T-helper 17 cell (primary cell): Measurements from ENCODE around the gene B3GNT9. TPM values are rescaled to one million over a fixed set of nuclear protein-coding genes. Genes with fewer than 3 reads are reported as not detected.

ENCODE experiments used
- ATAC-seq: fragments of 150-1000 bp; cut with Tn5 transposase; 2 replicates; pipeline ENCODE4 v1.10.0; 2021; ENCODE audit warnings: mild to moderate bottlenecking, moderate library complexity
- DNase-seq, 3 donors: peaks; one replicate each; pipeline versions ENCODE4 v3.0.0 to v3.0.0-alpha.2; 2020 to 2021
- H3K9me3 ChIP-seq: one replicate; pipeline ENCODE4 v1.7.0; 2013; ENCODE audit warnings: low read length, mild to moderate bottlenecking; ENCODE audit not compliant: control insufficient read depth, poor library complexity, severe bottlenecking
- H3K27ac Mint-ChIP-seq: one replicate; pipeline ENCODE4 v1.8.0; 2022; ENCODE audit warnings: mild to moderate bottlenecking, moderate library complexity, mixed read lengths
- H3K27me3 Mint-ChIP-seq: one replicate; pipeline ENCODE4 v1.8.0; 2022; ENCODE audit warnings: mixed read lengths
- H3K36me3 Mint-ChIP-seq: one replicate; pipeline ENCODE4 v1.8.0; 2022; ENCODE audit warnings: low read depth, mixed read lengths
- H3K4me1 Mint-ChIP-seq: one replicate; pipeline ENCODE4 v1.8.0; 2022; ENCODE audit warnings: mild to moderate bottlenecking, mixed read lengths
- H3K4me3 Mint-ChIP-seq: one replicate; pipeline ENCODE4 v1.8.0; 2022; ENCODE audit warnings: mild to moderate bottlenecking, moderate library complexity, mixed read lengths
- total RNA-seq, 4 donors: library from RNA in 2 of 4; stranded (reverse) in 2 of 4; gene quantifications; one replicate each; pipeline ENCODE4 v1.2.3 and lab custom pipeline; 2022 to 2026

The B3GNT9 gene
- total RNA-seq, 2 donors from 2014 or later, result 7.0 to 8.1 TPM

DNA sequence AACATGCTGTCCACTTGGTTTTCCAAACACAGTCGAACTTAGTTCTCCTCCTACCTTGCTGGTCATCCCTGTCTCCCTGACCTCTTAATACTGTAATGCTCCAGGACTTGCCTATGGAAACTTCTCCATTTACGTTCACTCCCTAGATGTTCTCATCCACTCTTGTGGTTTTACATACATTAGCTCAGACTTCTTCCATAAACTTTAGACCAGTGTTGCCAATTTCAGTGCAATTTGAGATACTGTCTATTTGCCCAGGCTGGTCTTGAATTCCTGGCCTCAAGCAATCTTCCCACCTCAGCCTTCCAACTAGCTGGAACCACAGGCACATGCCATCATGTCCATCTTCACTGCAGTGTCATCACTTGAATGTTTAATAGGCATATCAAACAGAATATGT is 31.5 kb upstream of the B3GNT9 start:
- no peak for DNase-seq
- H3K36me3 Mint-ChIP-seq, result no peaks in the 10 kb centered on the region

DNA sequence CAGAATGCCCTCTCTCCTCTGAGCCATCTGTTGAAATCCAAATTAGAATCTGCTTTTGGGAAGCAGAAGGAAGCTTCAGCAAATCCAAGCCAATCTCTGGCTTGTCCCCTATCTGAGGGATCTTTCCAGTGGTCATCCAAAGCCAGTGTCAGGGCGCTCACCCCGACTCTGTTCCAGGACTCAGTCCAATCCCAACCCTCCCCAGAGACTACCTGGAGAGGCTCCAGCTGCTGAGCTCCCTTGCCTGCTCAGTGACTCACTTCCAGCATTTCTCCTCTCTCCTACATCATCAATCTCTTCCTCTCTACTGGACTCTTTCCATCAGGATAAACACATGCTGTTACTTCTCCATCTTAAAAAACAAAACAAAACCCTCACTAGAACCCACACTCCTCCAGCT is 30.5 kb upstream of the B3GNT9 start:
- no peak for DNase-seq
- H3K27ac Mint-ChIP-seq, result no peak overlapping the region
- peaks cover 22% of the 10 kb centered on the region for H3K27me3 Mint-ChIP-seq

More for the DNA sequence above, 31.5 kb upstream of the B3GNT9 start:
- Mint-ChIP-seq H3K27ac (no peak overlapping the region), H3K4me3 (no peak overlapping the region), H3K27me3 (peaks cover 16% of the 10 kb centered on the region), H3K4me1 (peaks cover 20% of the 10 kb centered on the region)
- ATAC-seq, result no peak
- no peaks in the 10 kb centered on the region for H3K9me3 ChIP-seq

DNA sequence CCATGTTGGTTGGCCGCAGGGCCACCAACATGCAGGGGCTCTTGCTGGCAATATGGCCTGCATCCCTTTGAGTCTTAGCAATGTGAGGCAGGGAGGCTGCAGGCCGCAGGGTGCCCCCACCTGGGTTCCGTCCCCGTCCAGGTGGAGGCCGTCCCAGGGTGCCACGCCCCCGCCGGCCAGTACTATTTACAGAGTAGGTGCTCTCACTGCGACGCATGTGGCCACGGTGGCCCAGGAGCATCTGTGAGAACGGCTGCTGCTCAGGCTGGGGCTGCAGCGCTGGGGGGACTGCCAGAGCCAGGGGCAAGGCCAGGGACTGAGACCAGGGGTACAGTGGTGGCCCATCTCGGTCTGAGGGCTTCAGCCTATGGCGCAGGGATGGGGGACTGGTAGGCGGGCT is 29.4 kb upstream of the B3GNT9 start:
- no peak for DNase-seq
- Mint-ChIP-seq H3K27ac (no peak overlapping the region), H3K27me3 (peaks cover 16% of the 10 kb centered on the region), H3K4me1 (peaks cover 17% of the 10 kb centered on the region), H3K36me3 (no peaks in the 10 kb centered on the region), H3K4me3 (no peak overlapping the region)
- no peak for ATAC-seq
- H3K9me3 ChIP-seq, result no peaks in the 10 kb centered on the region

More for the DNA sequence above, 30.5 kb upstream of the B3GNT9 start:
- ATAC-seq, result no peak
- Mint-ChIP-seq H3K4me3 (no peak overlapping the region), H3K4me1 (peaks cover 23% of the 10 kb centered on the region), H3K36me3 (no peaks in the 10 kb centered on the region)
- no peaks in the 10 kb centered on the region for H3K9me3 ChIP-seq

DNA sequence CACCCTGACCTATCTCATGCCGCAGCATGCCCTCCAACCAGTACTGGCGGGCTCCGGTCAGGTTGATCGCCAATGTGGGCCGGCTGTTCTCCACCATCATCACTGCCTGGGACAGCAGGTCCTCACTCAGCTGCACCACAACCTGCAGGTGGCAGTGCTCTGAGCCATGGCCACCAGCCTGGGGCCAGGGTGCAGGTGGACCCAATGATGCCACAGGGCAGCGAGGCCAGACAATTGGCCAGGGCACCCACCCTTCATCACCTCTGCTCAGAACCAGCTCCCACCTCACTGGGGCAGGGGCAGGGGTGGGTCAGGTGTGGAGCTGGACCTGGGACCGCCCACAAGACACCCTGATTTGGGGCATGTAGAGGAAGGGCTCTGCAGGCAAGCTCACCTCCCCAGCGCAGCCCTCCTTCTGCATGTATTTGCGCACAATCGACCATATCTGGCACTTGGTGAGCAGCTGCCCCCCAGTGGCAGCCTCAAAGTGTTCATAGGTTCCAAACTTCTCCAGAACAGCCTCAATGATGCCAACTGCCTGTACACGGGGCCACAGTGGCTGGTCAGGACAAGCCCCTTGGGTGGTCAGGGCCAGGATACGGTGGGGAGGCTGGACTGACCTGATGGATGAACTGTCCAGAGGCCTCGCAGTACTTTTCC is 28.8 kb upstream of the B3GNT9 start:
- no peaks in the 10 kb centered on the region for H3K9me3 ChIP-seq
- Mint-ChIP-seq H3K4me1 (peaks cover 14% of the 10 kb centered on the region), H3K4me3 (no peak overlapping the region), H3K27ac (no peak overlapping the region), H3K27me3 (peaks cover 16% of the 10 kb centered on the region), H3K36me3 (no peaks in the 10 kb centered on the region)
- ATAC-seq (no peak), DNase-seq (no peak)

DNA sequence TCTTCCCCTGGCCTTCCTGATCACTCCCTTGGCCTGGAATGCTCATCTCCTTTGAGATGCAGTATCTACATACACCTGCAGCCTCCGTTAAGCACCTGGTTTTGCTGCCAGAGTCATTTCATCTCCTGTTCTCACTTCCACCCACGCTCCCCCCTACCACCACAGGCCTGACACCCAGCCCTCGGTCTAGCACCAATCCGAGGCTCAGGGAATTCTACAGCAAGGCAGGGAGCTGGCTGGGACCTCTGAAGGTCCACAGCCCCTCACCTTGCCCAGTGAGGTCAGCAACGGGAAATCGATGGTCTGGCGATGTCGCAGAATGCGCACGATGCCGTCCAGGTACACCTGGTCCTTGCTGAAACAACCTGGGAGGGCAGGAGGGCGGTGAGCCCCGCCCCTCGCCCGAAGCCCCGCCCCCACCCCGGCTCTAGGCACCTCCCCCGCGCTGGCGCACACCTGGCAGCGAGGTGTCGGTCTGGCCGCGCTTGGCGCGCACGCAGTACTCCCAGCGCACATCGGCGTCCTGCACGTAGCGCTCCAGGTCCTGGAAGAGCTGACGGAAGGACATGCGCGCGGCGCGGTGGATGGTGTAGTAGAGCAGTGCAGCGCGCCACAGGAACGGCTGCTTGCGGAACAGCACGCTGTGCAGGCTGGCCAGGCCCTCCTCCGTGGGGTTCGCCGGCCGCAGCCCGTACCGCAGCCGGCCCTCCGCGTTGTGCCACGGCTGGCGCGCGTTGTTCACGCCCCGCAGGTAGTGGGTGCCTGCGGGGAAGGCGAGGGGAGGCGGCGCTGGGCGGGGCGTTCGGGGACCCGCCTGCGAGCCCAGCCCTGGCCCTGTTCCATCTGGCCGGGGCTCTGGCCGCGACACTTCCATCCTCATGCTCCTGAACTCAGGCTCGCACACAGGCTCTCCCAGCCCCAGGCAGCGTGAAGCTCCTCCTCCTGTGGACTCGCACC is 27.2 kb upstream of the B3GNT9 start:
- Mint-ChIP-seq H3K4me1 (peaks cover 26% of the 10 kb centered on the region), H3K27me3 (peaks cover 16% of the 10 kb centered on the region), H3K4me3 (peak overlapping the region; percentile 81), H3K36me3 (no peaks in the 10 kb centered on the region), H3K27ac (no peak overlapping the region)
- peak; percentile 72 for ATAC-seq
- no peaks in the 10 kb centered on the region for H3K9me3 ChIP-seq
- DNase-seq, result peak; percentile 41 to 64 (median 51)

DNA sequence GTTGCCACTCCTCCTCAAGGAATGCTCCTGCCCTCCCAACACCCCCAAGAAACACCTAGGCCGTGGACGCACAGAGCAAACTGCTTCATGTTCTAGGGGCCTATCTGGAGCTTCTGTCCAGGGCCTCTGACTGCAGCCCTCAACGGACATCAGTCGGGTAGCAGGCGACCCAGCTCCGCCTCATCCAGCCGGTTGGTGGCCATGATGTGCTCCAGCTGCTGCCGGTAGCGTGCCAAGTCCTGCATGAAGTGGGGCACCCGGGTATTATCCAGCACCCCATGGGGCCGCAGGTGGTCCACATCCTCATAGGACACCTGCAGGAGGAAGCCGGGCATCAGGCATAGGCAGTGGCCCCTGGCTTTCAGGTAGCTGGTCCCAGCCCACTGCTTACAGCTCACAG is 25.9 kb upstream of the B3GNT9 start:
- Mint-ChIP-seq H3K4me1 (peaks cover 30% of the 10 kb centered on the region), H3K27ac (no peak overlapping the region), H3K4me3 (peak overlapping the region; percentile 81), H3K36me3 (no peaks in the 10 kb centered on the region), H3K27me3 (peaks cover 18% of the 10 kb centered on the region)
- no peaks in the 10 kb centered on the region for H3K9me3 ChIP-seq
- ATAC-seq, result no peak
- no peak for DNase-seq

DNA sequence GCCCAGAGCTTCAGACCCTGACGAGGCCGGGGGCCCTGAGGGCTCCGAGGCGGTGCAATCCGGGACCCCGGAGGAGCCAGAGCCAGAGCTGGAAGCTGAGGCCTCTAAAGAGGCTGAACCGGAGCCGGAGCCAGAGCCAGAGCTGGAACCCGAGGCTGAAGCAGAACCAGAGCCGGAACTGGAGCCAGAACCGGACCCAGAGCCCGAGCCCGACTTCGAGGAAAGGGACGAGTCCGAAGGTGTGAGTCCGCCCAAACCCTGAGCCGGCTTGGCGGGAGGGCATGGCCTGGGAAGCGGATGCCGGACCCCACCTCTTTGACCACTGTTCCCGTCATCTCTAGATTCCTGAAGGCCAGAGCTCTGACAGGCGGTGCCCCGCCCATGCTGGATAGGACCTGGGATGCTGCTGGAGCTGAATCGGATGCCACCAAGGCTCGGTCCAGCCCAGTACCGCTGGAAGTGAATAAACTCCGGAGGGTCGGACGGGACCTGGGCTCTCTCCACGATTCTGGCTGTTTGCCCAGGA is 24.0 kb upstream of the B3GNT9 start:
- no peak for ATAC-seq
- Mint-ChIP-seq H3K4me1 (peaks cover 42% of the 10 kb centered on the region), H3K36me3 (no peaks in the 10 kb centered on the region), H3K27me3 (peaks cover 26% of the 10 kb centered on the region), H3K4me3 (peak overlapping the region; percentile 95), H3K27ac (no peak overlapping the region)
- no peak for DNase-seq
- no peaks in the 10 kb centered on the region for H3K9me3 ChIP-seq

DNA sequence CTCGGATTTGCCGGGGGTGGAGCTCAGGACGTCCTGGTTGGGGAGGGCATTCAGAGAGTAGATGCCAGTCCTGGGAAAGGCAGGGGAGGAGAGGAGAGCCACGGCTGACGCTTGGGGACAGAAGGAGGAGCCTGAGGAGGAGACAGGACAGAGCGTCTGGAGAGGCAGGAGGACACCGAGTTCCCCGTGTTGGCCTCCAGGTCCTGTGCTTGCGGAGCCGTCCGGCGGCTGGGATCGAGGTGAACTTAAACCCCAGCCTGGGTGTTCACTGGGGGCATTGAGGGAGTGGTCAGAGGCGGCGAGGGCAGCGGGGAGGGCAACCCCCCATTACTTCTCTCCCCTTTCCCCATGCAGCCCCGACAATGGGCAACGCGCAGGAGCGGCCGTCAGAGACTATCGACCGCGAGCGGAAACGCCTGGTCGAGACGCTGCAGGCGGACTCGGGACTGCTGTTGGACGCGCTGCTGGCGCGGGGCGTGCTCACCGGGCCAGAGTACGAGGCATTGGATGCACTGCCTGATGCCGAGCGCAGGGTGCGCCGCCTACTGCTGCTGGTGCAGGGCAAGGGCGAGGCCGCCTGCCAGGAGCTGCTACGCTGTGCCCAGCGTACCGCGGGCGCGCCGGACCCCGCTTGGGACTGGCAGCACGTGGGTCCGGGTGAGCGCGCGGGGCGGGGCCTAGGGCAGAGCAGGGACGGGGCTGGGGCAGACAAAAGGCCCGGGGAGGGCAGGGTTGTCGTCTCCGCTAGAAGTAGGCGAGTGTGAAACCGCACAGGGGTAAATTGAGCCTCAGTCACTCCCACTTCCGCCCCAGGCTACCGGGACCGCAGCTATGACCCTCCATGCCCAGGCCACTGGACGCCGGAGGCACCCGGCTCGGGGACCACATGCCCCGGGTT is 23.3 kb upstream of the B3GNT9 start:
- Mint-ChIP-seq H3K4me1 (peaks cover 44% of the 10 kb centered on the region), H3K27me3 (peaks cover 25% of the 10 kb centered on the region), H3K27ac (peak overlapping the region; percentile 80), H3K36me3 (no peaks in the 10 kb centered on the region), H3K4me3 (peak overlapping the region; percentile 95)
- H3K9me3 ChIP-seq, result no peaks in the 10 kb centered on the region
- DNase-seq (peak; percentile 45 to 56 (median 53)), ATAC-seq (peak; percentile 81)

DNA sequence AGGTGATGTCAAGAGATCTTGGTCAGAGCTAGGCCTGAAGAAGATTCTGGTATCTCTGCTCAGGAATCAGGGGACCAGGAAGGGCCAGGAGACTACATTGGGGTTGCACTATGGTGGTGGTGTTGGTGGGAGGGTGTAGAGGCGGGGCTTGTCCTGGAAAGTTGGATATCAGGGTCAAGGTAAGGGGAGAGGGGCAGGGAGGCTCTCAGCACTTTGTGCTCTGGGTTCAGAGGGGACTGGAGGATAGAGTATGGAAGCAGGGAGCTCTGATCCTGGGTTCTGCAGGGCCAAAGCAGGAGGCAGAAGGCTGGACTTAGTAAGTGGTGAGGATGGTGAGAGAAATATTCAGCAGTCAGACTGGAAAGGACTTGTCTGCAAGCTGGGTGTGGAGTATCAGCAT is 22.5 kb upstream of the B3GNT9 start:
- Mint-ChIP-seq H3K4me3 (peak overlapping the region; percentile 95), H3K36me3 (peaks cover under 1% of the 10 kb centered on the region), H3K27ac (peak overlapping the region; percentile 80), H3K4me1 (peaks cover 38% of the 10 kb centered on the region), H3K27me3 (peaks cover 22% of the 10 kb centered on the region)
- ATAC-seq (no peak), DNase-seq (no peak)
- no peaks in the 10 kb centered on the region for H3K9me3 ChIP-seq

DNA sequence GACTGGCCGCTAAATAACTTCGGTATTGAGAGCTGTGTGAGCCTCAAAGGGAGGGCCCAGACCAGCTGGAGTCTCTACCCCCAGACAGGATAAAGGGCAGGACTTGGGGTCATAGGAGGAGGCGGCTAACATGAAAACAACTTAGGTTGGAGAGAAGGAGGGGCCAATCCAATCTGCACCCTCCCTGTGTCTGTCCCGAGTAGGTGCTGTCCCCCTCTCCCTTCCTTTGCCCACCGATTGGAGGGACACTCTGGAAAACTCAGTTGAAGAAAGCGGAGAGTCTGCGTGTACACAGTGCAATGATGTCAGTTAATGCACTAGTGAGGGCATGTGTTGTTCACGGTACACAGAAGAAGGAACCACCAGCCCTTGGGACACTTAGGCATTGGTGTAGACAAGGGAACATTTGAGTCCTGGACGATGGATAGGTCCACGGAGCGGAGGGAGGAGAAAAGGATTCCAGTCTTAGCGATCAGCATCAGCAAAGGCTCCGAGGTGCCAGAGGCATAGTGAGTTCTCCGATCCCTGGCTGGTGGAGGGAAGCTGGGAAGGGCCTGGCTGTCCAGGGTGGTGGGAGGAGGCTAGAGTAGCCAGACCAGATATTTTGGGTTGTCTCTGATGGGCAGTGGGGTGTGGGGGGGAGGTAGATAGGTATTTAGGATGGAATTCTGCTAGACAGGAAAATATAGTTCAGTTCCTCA is 20.3 kb upstream of the B3GNT9 start:
- peak overlapping the region; percentile 41 for H3K27ac Mint-ChIP-seq
- H3K4me1 Mint-ChIP-seq, result peaks cover 30% of the 10 kb centered on the region
- no peaks in the 10 kb centered on the region for H3K9me3 ChIP-seq
- peaks cover 2% of the 10 kb centered on the region for H3K36me3 Mint-ChIP-seq
- peak overlapping the region; percentile 89 for H3K4me3 Mint-ChIP-seq
- peaks cover 23% of the 10 kb centered on the region for H3K27me3 Mint-ChIP-seq
- ATAC-seq (no peak), DNase-seq (no peak)

DNA sequence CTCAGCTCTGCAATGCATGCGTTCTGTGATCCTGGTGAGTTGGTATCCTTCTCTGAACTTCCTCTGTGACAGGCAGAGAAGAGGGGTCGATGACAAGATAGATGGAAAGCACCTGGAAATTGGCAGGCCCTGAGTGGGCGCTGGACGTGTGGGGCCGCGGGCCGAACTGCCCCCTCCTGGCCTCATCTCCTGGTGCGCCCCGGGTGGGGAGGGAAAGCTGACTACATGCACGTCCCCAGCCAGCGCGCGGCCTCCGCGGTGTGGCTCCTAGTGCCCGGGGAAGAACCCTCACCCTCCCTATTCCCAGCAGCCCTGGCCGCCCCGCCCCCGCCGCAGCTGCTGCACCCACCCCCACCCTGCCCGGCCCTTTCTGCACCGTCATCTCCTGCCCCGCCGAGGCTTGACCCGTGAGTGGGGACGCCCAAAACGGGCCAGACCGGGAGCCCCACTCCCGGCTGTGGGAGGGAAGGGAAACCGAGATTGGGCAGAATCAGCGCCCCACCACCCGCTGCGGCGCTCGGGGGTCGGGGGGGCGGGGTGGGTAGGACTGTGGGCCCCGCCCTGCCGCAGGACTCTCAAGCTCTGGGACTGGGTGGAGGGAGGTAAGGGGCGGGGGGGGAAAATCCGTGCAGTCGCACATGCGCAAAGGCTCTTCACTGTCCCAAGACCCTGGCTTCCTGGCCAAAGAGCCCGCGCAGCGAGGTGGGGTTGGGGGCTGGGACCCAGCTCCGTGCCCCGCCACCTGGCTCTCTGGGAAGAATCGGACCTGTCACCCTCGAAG is 19.6 kb upstream of the B3GNT9 start, which contains the start of gene NOL3:
NOL3 (plus strand) TSS at position 371 of the 781 bp plus-strand sequence.
- H3K27ac Mint-ChIP-seq, result peak within 1 kb of the TSS; percentile 41
- DNase-seq, result no peak
- H3K36me3 Mint-ChIP-seq, result peaks cover 2% of the 10 kb centered on the region
- peaks cover 25% of the 10 kb centered on the region for H3K27me3 Mint-ChIP-seq
- H3K9me3 ChIP-seq, result no peaks in the 10 kb centered on the region
- peaks cover 34% of the 10 kb centered on the region for H3K4me1 Mint-ChIP-seq
- ATAC-seq, result peak; percentile 29
- H3K4me3 Mint-ChIP-seq, result peak within 1 kb of the TSS; percentile 89
